Frontal cortex (tissue), 4 donors: ENCODE data around the gene ABL2. TPM values are rescaled to one million over a fixed set of nuclear protein-coding genes. Genes with fewer than 3 reads are reported as not detected.
"Not testable (repeated sequence)": the region's sequence is repeated elsewhere in the genome, so short reads cannot be mapped to it uniquely, and the experiment has no call there.

Experiments used
- DNase-seq, 2 donors: peaks; one replicate each; pipeline ENCODE4 v3.0.0; 2012; ENCODE audit warnings: low spot score in 2 of 2
- FAIRE-seq: peaks from 2 replicates; lab custom pipeline; 2012; peaks lifted over from hg19 to GRCh38; lab: Jason Lieb, UNC
- total RNA-seq: library from RNA; depleted of rRNA; stranded (reverse); fragments of >200 nt; gene quantifications from one replicate; pipeline ENCODE4 v1.2.3, GENCODE V29; 2014
- donor health status: control.
- donor health status: control.
- donor health status: control.

The ABL2 gene
- total RNA-seq = 33.0 TPM

DNA sequence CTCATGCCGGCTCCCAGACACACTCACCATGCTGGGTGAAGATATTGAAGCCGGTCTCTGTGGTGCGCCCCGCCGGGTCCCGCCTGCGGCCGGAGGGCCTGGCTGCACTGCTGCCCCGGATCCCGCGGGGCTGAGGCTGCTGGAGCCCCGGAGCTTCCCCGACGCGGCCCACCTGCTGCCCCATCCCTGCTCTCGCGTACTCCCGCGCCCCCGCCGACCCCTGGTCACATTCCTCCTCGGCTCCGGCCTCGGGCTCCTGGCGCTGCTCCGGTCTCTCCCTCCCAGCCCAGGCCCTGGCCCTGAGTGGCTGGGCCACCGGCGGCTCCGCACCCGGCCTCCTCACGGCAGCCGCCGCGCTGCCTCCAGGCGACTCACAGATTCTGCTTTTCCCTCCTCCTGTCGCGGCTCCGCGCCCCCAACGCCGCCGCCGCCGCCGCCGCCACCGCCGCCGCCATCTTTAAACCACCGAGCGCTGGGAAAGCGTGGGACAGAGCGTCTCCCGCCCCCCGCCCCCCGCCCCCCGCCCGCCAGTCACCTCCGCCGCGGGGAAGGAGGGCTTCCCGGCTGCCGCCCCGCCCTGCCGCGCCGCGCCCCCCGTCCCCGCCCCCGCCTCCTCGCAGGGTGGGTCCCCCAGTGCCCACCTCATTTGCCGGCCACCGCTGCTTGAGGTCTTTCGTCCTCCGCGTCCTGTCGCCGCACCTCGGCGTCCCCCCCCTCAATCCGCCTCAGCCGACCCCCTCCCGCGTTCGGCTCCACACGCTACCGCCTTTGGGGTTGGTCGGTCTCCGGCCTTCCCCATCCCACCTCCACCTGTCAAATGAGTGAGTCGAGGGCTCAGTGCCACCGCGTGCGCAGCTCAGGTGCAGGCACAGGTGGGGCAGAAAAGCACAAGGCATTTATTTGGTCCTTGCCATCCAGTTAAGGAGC lies at the start of gene ABL2:
Gene ABL2, minus strand, starts transcription at position 464 of the 927 bp plus-strand sequence. Its CDS starts 280 bp downstream, at position 184.
- no peak for FAIRE-seq
- DNase-seq = peak; percentile 80 to 84

DNA sequence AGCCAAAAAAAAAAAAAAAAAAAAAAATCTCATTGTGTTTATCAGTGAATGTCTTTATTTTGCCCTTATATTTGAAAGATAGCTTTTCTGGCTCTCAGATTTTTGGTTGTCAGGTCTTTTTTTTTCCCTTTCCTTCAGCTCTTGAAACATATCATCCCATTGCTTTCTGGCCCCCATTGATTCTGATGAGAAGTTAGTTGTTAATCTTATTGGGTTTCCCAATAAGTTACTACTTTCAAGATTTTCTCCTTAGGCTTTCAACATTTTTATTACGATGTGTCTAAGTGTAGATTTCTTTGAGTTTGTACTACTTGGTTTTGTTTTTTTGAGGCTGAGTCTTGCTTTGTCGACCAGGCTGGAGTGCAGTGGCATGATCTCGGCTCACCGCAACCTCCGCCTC lies 49.4 kb upstream of the ABL2 start:
- DNase-seq = no peak
- no peak for FAIRE-seq

- FAIRE-seq, DNase-seq: not testable (repeated sequence)
Observed at GRCh38 chr1:179274424-179274823, 44.9 kb upstream of the ABL2 start.

DNA sequence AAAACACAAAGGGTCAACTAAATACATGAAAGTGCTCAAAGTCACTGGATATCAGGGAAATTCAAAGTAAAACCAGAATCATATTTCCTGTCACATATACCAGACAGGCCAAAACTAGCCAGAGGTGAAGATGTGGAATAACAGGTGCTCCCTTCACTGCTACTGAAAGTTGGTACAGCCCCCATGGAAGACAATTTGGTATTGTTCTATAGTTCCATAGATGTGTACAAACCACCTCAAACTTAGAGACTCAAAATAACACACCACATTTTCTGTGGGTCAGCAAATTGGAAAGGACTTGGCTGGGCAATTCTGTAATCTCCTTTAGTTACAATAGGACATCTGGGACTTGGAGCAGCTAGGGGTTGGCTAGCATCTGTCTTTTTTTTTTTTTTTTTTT lies 39.6 kb upstream of the ABL2 start:
- no peak for FAIRE-seq
- DNase-seq = no peak

DNA sequence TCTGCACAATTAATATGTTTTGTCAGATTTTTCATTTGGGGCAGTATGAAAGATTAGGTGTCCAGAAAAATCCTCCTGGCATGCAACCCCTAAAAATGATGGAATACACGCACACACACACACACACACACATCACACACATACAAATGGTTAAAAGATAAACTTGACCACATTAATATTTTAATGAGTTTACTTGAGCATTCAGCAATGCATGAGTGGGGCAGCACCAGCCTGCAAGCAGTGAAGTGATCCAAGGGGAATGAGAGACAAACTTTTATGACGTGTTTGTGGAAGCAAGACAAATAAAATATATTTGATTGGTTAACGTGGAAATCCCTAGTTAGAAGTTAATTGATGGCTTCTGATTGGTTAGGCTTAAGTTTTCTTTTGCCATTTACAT lies 35.0 kb upstream of the ABL2 start:
- DNase-seq (no peak), FAIRE-seq (no peak)

GRCh38 chr1:179263121-179263520 lies 33.6 kb upstream of the ABL2 start:
- DNase-seq (no peak), FAIRE-seq (no peak)

GRCh38 chr1:179262183-179262582 lies 32.7 kb upstream of the ABL2 start:
- FAIRE-seq (no peak), DNase-seq (no peak)

DNA sequence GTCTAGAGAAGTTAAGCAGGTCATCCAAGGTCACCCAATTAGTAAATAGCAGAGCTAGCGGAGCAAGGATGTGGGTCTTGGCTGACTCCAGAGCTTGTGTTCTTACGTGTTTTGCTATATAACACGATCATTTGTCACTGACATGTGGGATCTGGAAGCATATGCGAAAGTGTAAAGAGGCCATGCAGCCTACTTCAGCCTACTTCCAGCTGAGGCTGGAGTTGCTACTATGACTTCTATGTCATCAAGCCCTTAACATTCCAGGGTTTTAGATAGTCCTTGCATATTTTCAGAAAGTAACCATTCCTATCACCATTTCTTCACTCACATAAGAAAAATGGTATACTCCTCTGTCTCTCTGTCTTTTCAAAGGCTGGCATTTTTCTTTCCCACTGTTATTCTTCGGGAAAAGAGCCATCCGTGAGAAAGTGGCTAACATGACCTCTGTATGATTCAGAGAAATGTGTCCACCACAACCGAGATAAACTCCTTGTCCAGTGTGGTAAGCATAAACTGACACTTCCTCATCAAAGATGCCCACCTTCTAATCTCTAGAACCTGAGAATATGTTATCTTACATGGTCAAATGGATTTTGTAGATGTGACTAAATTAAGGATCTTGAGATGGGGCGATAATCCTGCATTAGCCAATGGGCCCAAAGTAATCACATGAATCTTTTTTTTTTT lies 24.0 kb upstream of the ABL2 start:
- DNase-seq (no peak), FAIRE-seq (no peak)

GRCh38 chr1:179252606-179253005 lies 23.1 kb upstream of the ABL2 start:
- FAIRE-seq (no peak), DNase-seq (no peak)

GRCh38 chr1:179251675-179252074 lies 22.2 kb upstream of the ABL2 start:
- peak in 1 of 2 donors; percentile 41 for DNase-seq
- FAIRE-seq = no peak

DNA sequence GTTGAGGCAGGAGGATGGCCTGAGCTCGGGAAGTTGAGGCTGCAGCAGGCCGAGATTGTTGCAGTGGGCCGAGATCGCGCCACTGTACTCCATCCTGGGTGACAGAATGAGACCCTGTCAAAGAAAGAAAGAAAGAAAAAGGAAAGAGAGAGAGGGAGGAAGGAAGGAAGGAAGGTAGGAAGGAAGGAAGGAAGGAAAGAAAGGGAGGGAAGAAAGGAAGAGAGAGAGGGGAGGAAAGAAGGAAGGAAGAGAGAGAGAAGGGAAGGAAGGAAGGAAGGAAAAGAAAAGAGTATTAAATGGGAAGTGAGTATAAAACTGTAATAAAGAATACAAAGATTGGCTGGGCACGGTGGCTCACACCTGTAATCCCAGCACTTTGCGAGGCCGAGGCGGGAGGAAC lies 18.4 kb upstream of the ABL2 start:
- DNase-seq (no peak), FAIRE-seq (no peak)

DNA sequence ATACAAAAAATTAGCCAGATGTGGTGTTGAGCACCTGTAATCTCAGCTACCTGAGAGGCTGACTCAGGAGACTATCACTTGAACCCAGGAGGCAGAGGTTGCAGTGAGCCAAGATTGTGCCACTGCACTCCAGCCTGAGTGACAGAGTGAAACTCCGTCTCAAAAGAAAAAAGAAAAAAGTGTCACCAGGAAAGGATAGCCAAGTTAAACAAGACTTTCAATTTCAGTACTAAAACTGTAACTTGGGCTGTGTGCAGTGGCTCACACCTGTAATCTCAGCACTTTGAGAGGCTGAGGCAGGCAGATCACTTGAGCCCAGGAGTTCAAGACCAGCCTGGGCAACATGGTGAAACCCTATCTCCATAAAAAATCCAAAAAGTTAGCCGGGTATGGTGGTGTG lies 15.9 kb upstream of the ABL2 start:
- FAIRE-seq = not testable (repeated sequence)

DNA sequence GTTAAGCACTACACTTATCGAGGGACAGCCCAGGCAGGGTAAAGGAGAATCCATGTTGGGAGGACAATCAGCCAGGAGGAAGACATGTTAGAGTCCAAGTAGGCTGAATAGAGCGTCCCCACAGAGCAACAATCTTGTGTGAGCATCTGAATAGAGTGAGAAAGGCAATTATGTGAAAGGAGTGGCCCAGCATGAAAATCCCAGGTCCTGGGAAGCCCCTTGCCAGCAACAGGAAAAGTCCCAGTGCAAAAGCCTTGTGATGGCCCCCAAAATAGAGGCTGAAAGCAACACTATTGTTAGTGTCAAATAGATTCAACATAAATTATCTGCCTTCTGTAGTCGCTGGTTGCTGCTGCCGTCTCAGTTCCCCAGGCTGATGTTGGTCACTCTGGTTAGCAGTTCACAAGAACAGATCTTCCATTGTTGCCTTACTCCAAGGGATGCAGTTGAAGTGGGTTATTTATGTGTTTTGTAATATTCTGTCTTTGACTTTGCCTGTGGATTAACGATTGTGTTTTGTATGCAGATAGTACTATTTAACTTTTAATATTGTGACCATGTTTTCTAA lies 12.1 kb upstream of the ABL2 start:
- FAIRE-seq (no peak), DNase-seq (no peak)

More for the DNA sequence above, 15.9 kb upstream of the ABL2 start:
- not testable (repeated sequence) for DNase-seq

GRCh38 chr1:179237222-179237621 lies 7.7 kb upstream of the ABL2 start:
- FAIRE-seq = no peak
- no peak for DNase-seq

- FAIRE-seq (no peak), DNase-seq (no peak)
Observed at GRCh38 chr1:179234863-179235262, 5.4 kb upstream of the ABL2 start.

GRCh38 chr1:179231923-179232322 lies 2.4 kb upstream of the ABL2 start:
- DNase-seq (no peak), FAIRE-seq (no peak)

DNA sequence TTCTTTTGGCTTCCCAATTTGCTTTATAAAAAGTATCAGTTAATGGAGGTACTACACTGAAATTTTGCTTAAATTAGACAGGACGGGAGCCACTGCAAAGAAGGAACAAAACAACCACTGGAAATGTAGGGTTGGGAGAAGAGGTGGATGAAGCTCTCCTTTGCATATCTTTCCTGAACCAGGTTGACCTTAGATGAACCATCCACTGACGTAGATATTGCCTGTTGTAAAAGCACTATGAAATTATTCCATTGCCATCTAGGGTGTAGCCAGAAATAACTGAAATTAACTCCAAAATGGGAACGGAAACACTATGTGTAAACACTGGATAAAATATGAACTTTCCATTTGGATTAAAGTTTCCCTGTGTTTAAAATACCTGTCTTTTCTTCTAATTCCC lies 1.2 kb upstream of the ABL2 start:
- FAIRE-seq (no peak), DNase-seq (peak in 1 of 2 donors; percentile 14)

DNA sequence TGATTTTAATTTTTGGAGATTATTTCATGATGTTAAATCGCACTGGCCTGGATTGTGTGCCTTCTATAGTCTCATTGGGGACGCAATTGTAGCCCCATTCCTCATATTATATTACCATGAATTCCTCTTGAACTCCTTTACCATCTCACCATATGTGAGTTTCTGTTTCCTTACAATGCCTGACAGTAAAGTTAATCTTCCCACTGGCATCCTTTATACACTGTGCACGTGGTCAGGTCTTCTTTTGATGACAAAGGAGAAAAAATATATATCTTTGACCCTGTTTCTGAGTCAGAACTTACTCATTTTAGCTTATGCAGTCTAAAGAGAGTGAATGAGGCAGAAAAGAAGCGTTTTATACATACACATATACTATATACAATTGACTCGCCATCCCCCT lies 774 bp upstream of the ABL2 start:
- FAIRE-seq = no peak
- peak in 1 of 2 donors; percentile 18 for DNase-seq

DNA sequence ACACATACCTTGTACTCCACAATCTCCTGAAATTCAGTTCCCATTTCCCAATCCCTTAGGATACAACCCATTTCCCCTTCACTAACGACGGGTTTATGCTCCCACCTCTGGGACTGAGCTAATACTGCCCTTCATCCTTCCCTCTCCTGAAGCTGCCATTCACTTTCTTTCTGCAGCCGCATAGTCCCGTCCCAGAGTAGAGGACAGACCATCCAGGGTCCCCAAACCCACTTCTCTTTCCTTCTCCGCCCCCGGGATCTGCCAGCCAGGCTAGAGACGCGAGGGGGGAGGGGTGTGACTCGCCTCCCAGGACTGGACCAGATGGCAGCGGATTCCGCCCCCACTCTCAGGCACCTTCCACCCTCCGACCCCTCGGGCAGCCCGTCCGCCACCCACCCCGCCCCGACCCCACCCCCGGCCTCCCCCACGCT lies 679 bp downstream of the ABL2 start:
- DNase-seq (peak; percentile 51 to 63), FAIRE-seq (no peak)

DNA sequence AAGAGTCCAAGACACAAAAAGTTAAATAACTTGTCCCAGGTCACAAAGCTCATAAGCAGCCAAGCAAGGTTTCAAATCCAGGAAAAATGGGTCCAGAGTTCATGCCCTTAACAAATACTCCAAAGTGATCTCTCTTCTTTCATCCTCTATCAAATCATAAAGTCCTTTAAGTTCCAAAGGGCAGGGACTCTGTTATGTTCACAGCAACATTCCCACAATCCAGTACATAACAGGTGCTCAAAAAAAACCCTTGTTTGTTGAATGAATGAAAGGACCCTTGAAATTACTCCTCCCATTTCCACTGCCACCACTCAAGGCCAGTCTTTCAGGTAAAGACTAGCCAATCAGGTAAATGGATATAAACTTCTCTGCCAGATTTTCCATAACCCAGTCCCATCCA lies 2.7 kb downstream of the ABL2 start:
- DNase-seq (no peak), FAIRE-seq (no peak)

- FAIRE-seq, DNase-seq: not testable (repeated sequence)
Observed at GRCh38 chr1:179224466-179224865, 5.0 kb downstream of the ABL2 start.
